Activated gamma-delta T cell treated with anti-CD3 and anti-CD28 coated beads, Interleukin-2, amount 50 U/mL, for 16 hours (primary cell): ENCODE data around the gene GUCA2A.
"Not testable (repeated sequence)": the region's sequence is repeated elsewhere in the genome, so short reads cannot be mapped to it uniquely, and the experiment has no call there.

ENCODE experiments used
- DNase-seq: peaks from one replicate; pipeline ENCODE4 v3.0.0-alpha.2; 2020; ENCODE audit warnings: low read depth

The GUCA2A gene, protein sequence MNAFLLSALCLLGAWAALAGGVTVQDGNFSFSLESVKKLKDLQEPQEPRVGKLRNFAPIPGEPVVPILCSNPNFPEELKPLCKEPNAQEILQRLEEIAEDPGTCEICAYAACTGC

DNA sequence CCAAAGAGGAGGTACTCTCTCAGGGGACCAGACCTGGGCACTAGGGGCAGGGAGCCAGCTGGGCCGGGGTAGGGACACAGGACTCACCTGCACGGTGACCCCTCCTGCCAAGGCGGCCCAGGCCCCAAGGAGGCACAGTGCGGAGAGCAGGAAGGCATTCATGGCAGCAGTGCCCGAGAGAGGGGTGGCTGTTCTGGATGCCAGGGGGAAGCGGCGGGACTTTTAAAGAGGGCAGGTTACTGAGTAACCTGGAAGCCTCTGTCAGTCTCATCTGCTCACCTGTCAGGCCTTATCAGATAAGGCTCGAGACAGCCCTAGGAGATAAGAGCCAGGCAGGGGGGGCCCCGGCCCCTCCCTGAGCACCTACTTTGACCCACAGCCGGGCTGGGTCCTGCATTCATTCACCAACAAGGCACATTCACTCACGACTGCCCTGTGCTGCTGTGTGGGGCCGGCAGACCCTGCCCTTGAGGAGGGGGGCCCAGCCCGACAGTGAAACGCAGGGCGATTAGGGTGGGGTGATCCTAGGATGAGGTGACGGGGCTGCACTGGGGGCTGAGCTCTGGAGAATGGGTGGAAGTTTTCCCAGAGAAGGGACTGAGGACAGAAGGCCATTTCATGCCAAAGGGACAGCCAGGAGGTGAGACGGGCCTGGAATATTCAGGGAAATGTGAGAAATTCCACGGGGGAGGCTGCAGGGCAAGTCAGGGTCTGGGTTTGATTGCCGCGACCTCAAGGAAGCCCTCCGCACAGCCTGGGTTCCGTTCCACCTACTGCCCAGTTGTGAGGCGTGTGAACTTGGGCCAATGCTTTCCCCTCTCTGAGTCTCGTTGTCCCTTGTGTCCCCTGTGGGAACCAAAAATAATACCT lies at the start of gene GUCA2A:
GUCA2A (minus strand) TSS at position 195 of the 870 bp plus-strand sequence; CDS start at position 162, 33 bp downstream.
- no peak for DNase-seq

DNA sequence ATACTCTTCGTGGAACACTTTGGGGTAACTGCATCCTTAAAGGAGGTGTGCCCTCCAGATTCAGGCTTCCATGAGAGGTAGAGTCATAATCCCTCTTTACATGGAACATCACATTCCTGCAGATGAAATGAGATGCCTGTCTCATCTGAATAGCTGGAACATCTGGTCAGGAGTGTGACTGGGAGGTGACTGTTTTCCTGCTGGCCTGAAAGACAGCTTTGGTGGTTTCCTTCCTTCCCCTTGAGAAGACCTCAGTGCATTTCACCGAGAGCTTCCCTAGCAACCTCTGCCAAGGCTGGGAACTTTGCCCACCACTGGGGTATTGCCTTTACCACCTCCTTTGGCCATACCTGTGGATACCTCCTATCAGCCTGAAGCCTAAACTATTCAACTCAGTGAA lies 46.7 kb upstream of the GUCA2A start:
- no peak for DNase-seq

DNA sequence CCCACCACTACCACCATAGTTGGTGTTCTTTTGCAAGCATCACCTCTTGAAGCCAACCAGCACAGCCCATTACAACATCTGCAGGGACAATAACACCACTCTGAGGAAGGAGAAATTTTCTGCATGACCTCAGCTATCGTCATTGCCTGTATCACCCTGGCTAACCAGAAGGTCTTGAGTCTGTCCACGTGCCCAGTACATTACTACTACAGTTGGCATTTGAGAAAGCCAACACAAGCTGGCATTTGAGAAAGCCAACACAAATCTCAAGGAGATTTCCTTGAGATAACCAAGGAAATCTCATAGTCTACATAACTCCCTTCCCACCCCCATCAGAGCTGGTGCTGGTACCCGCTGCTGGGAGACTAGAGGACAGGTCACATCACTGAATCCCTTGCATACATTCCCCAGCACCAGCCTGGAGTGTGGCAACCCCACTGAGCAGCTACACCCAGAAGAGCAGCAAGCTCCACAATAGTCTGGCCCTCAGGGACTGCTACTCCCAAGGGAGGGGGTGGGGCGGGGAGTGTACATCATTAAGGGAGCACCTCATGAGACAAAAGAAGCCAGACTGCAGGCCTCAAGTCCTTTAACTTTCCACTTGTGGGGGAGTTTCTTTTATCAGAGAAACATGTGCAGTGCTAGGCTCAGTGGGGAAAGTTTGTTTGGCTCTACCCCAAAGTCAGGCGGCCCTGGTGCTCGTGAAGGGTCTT lies 46.0 kb upstream of the GUCA2A start:
- DNase-seq, result no peak

DNA sequence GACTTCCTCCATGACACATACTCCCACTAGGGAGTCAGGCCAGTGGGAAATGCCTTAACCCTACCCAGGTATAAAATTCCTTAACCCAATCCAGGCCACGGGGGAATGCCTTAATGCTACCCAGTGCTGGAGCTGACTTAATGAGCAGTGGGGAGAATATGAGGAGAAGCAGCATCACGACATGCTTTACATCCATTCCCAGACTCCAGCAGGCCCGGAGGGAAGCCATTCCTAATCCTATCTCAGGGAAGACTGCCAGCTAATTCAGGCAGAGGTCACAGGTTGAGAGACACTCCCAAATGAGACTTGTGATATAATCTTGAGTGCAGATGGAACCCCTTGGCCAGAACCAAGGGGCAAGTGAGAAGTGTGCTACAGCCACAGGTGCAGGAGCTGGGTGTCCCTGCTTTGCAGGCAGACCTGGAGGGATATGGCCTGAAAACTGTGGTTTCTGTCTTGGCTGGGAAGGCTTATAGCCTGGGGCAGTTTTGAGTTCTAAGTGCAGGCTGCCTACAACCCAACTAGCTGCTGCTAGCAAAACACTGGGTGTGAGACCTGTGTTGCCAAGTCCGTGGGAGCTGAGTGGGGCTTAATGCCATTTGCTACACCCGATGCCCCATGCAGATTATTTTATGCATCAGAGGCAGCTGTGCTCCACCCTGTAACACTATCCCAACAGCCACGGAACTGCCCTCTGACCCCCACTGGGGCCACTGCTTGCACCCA lies 45.1 kb upstream of the GUCA2A start:
- no peak for DNase-seq

DNA sequence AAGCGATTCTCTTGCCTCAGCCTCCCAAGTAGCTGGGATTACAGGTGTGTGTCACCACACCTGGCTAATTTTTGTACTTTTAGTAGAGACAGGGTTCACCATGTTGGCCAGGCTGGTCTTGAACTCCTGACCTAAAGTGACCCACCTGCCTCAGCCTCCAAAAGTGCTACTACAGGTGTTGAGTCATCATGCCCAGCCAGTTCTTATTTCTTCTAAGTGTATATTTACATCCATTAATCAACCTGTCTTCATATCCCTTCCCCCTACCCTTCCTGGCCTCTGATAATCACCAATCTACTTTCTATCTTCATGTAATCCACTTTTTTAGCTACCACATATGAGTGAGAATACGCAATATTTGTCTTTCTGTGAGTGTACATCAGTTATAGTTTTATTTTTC lies 42.4 kb upstream of the GUCA2A start:
- DNase-seq, result not testable (repeated sequence)

DNA sequence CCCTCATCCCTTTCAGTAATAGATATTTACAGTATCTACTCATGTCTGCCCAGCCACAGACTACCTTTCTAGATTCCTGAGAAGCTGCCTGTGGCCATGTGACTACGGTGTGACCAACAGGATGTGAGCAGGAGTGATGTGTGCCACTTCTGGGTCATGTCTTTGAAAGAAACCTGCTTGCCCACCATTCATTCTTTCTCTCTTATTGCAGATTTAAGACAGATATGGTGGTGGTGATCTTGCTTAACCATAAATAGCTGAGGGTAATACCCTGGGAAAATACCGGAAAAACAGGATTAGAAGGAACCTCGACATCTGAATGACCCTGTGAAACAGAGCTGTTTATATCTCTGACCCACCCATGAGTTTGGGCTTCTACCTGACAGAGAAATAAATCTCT lies 41.6 kb upstream of the GUCA2A start:
- no peak for DNase-seq

DNA sequence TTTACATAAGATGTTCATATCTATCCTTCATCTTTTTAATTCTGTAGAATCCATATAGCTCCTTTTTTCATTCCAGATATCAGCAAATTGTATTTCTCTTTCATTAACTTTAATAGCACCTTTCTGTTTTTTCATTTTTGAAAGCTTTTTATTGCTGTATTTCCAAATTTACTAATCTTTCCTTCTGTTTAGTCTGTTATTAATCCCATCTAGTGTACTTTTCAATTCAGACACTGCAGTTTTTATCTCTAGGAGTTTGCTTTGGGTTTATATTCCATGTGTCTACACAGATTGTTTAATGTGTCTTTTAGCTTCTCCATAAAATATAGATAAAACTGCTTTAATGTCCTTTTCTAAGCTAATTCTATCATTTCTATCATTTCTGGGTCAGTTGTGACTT lies 37.4 kb upstream of the GUCA2A start:
- no peak for DNase-seq

DNA sequence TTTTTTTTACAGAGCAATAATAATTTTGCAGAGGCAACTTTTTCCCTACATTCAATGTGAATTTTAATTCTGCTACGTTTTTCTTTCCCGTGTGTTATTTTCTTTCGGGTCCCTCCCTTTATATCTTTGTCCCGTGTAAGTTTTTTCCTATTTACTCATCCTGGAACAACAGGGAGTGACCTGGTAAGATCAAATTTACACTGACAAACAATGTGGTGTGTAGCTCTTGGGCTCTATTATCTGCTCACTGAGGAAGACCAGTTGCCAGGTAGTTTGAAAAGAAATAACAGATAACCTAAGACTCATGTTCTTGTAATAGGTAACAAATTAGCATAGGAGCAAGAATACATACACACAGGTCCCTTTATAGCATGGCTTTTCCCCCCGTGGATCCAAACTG lies 33.7 kb upstream of the GUCA2A start:
- DNase-seq, result no peak

DNA sequence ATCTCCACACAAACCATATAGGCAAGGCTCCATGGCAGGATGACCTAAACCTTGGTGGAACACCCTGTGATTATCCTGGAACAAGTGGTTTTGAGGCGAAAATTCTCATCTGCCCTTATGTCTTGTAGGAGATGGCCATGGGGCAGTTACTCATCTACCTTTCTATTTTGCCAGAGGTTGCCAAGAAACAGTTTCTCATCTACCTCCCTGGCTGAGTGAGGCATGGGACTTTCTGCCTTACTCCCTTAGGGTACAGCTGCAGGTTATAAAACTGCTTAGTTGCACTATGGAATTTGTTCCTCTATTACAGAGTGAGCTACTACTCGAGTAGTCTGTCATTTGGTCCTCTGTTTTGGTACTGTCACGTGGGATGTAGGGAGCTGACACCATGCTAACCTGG lies 31.3 kb upstream of the GUCA2A start:
- no peak for DNase-seq

DNA sequence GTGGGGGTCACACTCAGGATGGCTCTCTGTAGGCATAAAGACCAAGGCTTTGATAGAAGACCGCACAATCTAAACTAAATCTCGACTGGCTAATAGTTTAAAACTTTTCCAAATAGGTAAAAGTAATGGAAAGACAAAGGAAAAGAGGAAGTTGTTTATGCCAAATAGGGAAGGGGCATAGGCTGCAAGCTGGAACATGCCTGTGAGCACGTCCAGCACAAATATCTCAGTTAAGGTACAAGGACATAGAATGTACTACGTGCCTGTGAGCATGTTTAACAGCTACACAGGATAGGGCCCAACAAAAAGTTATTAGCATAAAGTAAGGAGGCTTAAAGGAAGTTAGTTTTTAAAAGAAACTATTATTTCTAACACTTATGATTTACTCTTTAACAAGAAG lies 27.6 kb upstream of the GUCA2A start:
- no peak for DNase-seq

DNA sequence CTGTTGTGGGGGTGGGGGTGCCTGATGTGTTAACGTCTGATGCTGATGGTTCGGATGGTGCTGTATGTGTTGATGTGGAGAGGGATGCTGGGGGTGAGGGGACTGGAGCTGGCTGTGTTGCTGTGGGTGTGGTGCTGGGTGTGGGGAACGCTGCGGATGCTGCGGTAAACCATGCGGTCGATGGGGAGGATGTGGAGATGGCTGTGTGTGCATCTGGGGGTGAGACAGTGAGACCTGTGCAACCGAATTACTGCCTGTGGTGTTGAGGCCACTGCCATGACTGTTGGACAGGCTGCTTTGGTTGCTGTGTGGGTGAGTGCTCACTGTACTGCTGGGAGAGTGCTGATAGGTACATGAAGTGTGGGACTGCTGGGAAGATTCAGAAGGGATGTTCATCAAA lies 26.8 kb upstream of the GUCA2A start:
- DNase-seq, result no peak

DNA sequence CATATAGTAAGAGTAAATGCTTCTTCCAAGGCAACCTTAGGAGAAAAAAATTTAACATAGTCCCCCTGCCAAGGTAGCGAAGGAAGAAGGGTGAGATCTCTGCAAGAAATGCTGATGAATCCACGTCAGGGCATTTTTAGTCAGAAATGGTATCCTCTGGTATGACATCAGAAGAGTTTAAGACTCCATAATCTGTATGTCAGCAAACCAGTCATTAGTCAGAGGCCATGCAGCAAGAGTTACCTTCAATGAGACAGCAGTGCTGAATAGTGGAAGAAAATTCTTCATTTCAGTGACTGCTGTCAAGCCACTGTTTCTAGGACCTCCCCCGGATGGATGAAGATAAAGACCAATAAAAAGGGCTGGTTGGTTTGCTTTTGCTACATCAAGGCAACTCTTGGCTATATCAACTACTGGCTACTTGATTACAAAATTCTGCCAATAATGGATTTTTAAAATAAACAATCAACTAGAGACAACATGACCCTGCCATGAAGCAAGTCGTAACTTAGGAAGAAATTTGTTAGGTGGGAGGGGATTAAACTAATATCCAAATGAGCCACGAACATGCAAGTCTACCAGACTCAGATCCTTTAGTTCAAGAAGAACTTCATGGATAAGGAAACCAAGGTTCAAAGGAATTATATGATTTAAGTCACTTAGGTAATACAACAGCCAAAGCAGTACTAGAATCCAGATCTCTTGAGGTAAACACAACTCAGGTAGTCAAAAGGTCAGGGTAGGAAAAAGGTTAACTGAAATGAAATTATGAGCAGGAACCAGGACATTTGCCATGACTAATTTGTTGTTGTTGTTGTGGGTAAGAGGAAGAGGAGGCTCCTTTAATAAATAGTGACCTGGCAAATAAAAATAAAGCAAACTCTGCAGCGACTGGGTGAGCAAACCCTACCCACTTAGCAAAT lies 25.6 kb upstream of the GUCA2A start:
- DNase-seq, result no peak

DNA sequence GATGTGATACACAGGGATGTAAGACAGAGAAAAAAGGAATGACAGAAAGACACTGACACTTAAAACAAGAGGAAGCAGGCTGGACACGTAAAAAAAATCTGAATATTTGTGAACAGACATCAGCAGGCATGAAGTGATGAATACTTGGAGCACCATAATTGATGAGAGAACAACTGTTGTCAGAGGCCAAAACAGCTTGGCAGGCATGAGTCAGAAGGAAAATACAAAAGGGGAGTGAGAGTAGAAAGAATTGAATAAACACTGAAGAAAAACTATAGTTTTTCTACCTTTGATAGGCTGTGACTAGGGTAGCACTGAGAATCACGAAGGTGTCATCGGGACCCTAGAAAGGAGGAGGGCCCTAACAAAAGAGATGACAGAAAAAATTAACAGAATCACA lies 21.6 kb upstream of the GUCA2A start:
- DNase-seq, result no peak

DNA sequence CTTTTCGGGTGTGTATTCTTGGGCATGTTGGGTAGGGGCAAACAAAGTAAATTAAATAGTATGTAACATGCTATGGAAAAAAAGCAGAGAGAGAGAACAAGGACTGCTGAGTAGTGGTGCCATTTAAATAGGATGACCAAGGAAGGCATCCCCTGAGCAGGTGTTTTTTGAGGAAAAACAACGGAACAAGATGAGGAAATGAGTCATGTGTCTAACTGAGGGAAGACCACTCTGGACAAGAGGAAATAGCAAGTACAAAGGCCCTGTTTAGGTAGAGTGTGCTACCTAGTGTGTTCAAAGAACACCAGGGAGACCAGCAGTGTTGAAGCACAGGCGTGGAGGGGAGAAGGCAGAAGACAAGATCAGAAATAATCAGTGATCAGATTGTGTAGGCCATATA lies 20.1 kb upstream of the GUCA2A start:
- no peak for DNase-seq

DNA sequence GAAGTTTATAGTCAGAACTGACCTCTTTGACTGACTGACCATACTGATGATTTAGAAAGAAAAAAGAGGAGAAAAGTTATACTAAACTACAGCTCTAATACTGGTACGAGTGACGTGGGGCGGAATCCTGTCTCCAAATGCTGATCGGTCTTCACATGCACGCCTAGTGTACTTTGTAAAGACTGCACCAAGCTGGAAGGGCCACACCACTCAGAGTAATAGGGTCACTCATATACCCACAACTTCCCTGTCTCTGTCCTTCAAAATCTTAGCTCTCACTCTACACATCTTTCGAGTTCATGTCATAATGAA lies 19.4 kb upstream of the GUCA2A start:
- no peak for DNase-seq

DNA sequence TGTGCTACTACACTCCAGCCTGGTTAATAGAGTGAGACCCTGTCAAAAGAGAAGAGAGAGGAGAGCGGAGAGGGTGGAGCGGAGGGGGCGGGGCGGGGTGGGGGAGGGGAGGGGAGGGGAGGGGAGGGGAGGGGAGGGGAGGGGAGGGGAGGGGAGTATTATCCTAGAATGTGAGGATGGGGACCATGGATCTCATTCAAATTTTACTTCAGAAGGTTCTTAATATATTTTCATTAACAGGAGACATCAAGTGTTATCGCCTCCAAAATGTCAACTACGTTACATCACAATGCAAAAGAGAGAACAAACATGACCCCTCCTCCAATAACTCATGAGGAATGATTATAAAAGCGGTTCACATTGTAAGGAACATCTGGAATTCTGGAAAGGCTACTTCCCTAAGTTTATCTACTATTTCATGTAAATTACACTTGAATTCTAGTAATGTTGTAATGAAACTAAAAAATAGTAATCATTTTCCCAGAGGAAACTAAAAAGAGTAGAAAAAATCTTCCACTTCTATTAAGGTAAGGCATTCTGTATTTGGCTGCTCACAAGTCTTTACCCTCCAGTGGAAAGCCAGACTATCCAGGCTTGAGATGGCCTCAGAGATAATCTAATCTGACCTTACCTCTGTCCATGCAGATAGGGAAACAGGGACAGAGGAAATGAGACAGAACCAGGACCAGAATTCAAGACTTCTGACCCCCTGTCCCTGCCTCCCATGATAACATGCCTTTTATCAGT lies 18.8 kb upstream of the GUCA2A start:
- no peak for DNase-seq

DNA sequence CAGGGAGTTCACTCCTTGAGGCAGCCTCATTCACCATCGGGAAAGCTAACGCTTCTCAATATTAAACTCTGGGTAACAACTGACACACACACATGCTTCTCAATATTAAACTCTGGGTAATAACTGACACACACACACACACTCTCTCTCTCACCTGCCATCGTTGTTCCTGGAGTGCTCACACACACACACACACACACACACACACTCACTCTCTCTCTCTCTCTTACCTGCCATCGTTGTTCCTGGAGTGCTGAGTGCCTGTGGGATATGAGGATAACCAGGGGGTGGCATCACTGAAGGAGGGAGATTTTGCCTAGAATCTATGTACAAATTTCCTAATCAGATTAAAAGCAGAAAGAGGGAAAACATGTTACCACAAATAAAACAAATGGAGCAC lies 17.1 kb upstream of the GUCA2A start:
- no peak for DNase-seq

DNA sequence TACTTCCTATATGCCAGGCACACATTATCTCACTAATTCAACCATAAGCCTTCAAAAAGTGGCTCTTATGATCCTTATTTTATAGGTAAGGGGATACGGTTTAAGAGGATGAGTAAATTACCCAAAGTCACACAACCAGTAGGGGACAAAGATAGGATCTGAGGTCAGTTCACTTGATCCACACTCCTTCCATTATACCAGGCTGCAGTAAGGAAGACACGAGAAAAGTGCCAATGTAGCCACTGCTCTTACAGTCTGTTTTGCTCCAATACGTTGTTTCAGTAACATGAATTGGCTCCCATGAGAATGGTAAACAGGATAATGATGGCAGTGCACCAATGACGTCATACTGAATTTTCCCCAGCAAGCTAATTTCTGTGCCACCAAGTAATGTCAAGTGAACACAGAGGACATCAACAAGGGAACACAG lies 15.4 kb upstream of the GUCA2A start:
- DNase-seq, result no peak

DNA sequence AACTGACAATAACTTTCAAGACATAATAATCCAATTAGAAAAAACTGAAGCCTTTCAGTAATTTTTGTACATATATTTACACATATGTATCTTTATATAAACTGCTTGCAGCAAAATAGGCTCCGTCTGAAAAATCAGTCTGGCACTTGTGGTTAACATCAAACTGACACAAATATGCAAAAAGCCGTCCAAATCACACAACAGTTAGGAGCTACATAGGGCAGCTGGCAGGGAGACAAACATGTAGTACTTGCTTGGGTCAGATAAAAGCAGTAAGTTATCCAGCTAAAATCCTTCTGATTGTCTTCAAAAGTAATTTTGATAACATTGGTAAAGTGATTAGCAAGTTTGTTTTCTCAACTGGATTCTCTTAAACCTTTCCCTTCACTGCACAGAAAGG lies 14.7 kb upstream of the GUCA2A start:
- DNase-seq, result no peak

DNA sequence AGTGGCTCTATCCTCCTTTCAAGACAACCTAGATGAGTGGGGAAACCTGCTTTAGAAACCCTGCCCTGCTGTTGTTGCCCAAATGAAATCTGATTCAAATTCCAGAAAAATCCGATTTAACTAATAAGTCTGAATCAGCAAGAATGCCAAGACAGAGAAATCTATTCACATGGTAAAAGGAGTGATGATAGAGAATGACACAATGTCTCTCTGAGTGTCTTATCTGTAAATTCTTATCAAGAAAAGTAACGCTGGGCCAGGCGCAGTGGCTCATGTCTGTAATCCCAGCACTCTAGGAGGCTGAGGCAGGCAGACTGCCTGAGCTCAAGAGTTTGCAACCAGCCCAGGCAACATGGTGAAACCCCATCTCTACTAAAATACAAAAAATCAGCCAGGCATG lies 13.7 kb upstream of the GUCA2A start:
- DNase-seq, result no peak

DNA sequence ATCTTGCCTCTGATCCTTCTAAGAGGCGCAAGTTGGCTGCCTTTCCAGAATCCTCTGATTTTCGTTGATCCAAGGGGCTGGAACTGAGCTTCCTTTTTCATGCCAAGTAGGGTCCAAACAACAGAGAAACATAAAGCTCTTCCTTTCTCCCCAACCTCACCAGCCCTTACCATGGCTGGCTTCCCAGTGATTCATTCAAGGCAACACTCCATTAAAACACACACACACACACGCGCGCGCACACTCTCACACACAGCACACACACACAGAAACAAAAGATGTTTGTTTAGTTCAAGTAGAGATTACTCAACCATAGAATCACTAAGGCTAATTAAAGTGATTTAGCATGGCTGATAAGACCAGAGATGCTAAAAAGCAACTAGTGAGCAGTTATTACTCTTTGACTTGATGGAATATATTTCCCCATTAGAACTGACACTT lies 13.0 kb upstream of the GUCA2A start:
- no peak for DNase-seq
